ENCODE results near the gene PIP4K2B. TPM values are rescaled to one million over a fixed set of nuclear protein-coding genes. Genes with fewer than 3 reads are reported as not detected.

Gene PIP4K2B
- total and polyA plus RNA-seq, 9 of the 15 experiments (the other 6 are each of a cell fraction or from before 2014, with no cell fraction given), result 3.7 to 29.9 (median 23.0) TPM

DNA sequence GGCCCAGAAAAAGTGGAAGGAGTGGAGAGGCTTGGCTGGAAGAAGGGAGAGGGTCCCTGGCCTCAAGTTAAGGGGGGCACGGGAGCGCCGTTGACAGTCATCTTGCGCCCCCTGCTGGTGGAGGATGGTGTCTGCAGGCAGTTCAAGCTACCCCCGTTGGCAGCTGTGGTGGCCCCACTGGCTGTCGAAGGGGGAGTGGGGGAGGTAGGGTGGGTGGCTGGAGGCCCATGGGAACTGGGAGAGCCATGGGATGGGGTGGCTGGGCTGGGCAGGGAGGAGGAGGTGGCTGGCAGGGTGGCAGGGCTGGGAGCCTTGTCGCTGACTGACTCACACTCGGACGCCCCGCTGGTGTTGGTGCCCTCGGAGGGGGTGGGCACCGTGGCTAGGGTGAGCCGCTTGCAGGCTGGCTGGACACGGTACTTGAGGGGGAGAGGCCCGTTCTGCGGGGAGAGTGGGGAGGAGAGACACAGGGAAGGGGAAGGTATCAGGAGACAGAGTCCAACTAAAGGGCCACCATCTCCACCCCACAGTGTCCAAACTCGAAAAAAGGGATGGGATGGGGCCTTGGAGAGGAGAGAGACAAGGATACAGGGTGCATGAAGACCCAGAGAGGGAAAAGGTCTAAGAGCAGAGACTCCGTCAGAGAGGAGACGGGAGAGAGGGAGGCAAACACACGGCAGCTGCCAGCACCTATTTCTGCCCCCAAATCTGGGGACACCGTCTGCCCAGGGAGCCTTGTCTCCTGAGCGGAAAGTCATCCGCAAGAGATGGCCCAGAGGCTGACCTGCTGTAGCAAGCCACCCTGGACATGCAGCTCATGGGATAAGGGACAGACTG is 64.0 kb downstream of the PIP4K2B start (continued):
- no peak for TF ChIP-seq KDM2B (CRISPR knock-in tag; IDR thresholded peaks at IDR 0.05)
- TF ChIP-seq TRIM24 (IDR thresholded peaks at IDR 0.05), result no peak
- no peak for TF ChIP-seq IFI16 (CRISPR knock-in tag; IDR thresholded peaks at IDR 0.05)
- no peak for TF ChIP-seq POLR2AphosphoS2 (IDR thresholded peaks at IDR 0.05; ENCODE audit: low read length)
- no peak for TF ChIP-seq TOE1 (IDR thresholded peaks at IDR 0.05; ENCODE audit: borderline replicate concordance)
- TF ChIP-seq TOE1 (CRISPR knock-in tag; IDR thresholded peaks at IDR 0.05; ENCODE audit: borderline replicate concordance, low read depth), result no peak
- TF ChIP-seq HDGF (IDR thresholded peaks at IDR 0.05), result peak; percentile 88
- TF ChIP-seq, protein P1, sequence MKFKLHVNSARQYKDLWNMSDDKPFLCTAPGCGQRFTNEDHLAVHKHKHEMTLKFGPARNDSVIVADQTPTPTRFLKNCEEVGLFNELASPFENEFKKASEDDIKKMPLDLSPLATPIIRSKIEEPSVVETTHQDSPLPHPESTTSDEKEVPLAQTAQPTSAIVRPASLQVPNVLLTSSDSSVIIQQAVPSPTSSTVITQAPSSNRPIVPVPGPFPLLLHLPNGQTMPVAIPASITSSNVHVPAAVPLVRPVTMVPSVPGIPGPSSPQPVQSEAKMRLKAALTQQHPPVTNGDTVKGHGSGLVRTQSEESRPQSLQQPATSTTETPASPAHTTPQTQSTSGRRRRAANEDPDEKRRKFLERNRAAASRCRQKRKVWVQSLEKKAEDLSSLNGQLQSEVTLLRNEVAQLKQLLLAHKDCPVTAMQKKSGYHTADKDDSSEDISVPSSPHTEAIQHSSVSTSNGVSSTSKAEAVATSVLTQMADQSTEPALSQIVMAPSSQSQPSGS (CRISPR knock-in tag; IDR thresholded peaks at IDR 0.05), result no peak
- TF ChIP-seq SETDB1 (IDR thresholded peaks at IDR 0.05; ENCODE audit: low read length), result no peak
- no peak for TF ChIP-seq EP300 (IDR thresholded peaks at IDR 0.05; ENCODE audit: low read length)
- no peak for TF ChIP-seq SREBF1 (IDR thresholded peaks at IDR 0.05; ENCODE audit: borderline replicate concordance, low read depth, low read length)
- TF ChIP-seq ZNF12 (CRISPR knock-in tag; IDR thresholded peaks at IDR 0.05), result no peak
- TF ChIP-seq SRSF9 (IDR thresholded peaks at IDR 0.05; ENCODE audit: borderline replicate concordance, low read depth, low read length), result no peak
- no peak for TF ChIP-seq NFRKB (IDR thresholded peaks at IDR 0.05; ENCODE audit: low read depth)
- TF ChIP-seq ZNF184 (CRISPR knock-in tag; IDR thresholded peaks at IDR 0.05), result no peak
- no peak for TF ChIP-seq HOXB6 (CRISPR knock-in tag; IDR thresholded peaks at IDR 0.05; ENCODE audit: borderline replicate concordance)
- TF ChIP-seq, protein P2, sequence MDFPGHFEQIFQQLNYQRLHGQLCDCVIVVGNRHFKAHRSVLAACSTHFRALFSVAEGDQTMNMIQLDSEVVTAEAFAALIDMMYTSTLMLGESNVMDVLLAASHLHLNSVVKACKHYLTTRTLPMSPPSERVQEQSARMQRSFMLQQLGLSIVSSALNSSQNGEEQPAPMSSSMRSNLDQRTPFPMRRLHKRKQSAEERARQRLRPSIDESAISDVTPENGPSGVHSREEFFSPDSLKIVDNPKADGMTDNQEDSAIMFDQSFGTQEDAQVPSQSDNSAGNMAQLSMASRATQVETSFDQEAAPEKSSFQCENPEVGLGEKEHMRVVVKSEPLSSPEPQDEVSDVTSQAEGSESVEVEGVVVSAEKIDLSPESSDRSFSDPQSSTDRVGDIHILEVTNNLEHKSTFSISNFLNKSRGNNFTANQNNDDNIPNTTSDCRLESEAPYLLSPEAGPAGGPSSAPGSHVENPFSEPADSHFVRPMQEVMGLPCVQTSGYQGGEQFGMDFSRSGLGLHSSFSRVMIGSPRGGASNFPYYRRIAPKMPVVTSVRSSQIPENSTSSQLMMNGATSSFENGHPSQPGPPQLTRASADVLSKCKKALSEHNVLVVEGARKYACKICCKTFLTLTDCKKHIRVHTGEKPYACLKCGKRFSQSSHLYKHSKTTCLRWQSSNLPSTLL (IDR thresholded peaks at IDR 0.05), result no peak
- TF ChIP-seq SIN3A (IDR thresholded peaks at IDR 0.05; ENCODE audit: borderline replicate concordance in 2 of 2, control insufficient read depth in 1 of 2, low read depth in 2 of 2, low read length in 2 of 2), result no peak
- TF ChIP-seq DNMT1 (IDR thresholded peaks at IDR 0.05), result no peak
- TF ChIP-seq, protein P3, sequence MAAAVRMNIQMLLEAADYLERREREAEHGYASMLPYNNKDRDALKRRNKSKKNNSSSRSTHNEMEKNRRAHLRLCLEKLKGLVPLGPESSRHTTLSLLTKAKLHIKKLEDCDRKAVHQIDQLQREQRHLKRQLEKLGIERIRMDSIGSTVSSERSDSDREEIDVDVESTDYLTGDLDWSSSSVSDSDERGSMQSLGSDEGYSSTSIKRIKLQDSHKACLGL (CRISPR knock-in tag; IDR thresholded peaks at IDR 0.05; ENCODE audit: borderline replicate concordance, poor library complexity, severe bottlenecking), result no peak
- TF ChIP-seq POLR2B (IDR thresholded peaks at IDR 0.05; ENCODE audit: low read depth, partially characterized antibody), result no peak
- TF ChIP-seq TGIF2 (CRISPR knock-in tag; IDR thresholded peaks at IDR 0.05), result no peak
- TF ChIP-seq ASH1L (IDR thresholded peaks at IDR 0.05; ENCODE audit: borderline replicate concordance, low read depth, partially characterized antibody), result no peak
- no peak for TF ChIP-seq ZNF830 (CRISPR knock-in tag; IDR thresholded peaks at IDR 0.05)
- TF ChIP-seq, protein P4, sequence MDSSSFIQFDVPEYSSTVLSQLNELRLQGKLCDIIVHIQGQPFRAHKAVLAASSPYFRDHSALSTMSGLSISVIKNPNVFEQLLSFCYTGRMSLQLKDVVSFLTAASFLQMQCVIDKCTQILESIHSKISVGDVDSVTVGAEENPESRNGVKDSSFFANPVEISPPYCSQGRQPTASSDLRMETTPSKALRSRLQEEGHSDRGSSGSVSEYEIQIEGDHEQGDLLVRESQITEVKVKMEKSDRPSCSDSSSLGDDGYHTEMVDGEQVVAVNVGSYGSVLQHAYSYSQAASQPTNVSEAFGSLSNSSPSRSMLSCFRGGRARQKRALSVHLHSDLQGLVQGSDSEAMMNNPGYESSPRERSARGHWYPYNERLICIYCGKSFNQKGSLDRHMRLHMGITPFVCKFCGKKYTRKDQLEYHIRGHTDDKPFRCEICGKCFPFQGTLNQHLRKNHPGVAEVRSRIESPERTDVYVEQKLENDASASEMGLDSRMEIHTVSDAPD (CRISPR knock-in tag; IDR thresholded peaks at IDR 0.05), result no peak
